Activated CD4-positive, alpha-beta memory T cell treated with anti-CD3 and anti-CD28 coated beads, Interleukin-2, amount 10 ng/mL, durations not matched to agents 7 days and 5 days (primary cell): ENCODE measurements around the gene CDKN1C. TPM values are rescaled to one million over a fixed set of nuclear protein-coding genes. Genes with fewer than 3 reads are reported as not detected.

ENCODE experiments used
- CTCF ChIA-PET: fragments of 350-600 bp; sonication (Branson Sonifier 250); formaldehyde crosslinking; loops from one replicate; lab custom pipeline; 2021; ENCODE audit warnings: antibody characterized with exemption, inconsistent platforms; lab: Charles Lee
- POLR2A ChIA-PET: fragments of 350-600 bp; sonication (Branson Sonifier 250); formaldehyde crosslinking; loops from one replicate; lab custom pipeline; 2021; ENCODE audit warnings: antibody characterized with exemption; lab: Charles Lee
- DNase-seq: peaks from one replicate; pipeline ENCODE4 v3.0.0-alpha.2; 2020
- H3K27ac Mint-ChIP-seq: one replicate; pipeline ENCODE4 v1.8.0; 2021; ENCODE audit warnings: mild to moderate bottlenecking, mixed read lengths
- H3K27me3 Mint-ChIP-seq: one replicate; pipeline ENCODE4 v1.8.0; 2021; ENCODE audit warnings: mixed read lengths
- H3K36me3 Mint-ChIP-seq: one replicate; pipeline ENCODE4 v1.8.0; 2021; ENCODE audit warnings: low read depth, mixed read lengths
- H3K4me1 Mint-ChIP-seq: one replicate; pipeline ENCODE4 v1.8.0; 2021; ENCODE audit warnings: mixed read lengths
- H3K4me3 Mint-ChIP-seq: one replicate; pipeline ENCODE4 v1.8.0; 2021; ENCODE audit warnings: mild to moderate bottlenecking, mixed read lengths
- H3K9me3 Mint-ChIP-seq: one replicate; pipeline ENCODE4 v1.8.0; 2021; ENCODE audit warnings: mixed read lengths
- total RNA-seq, 2 experiments: library from RNA; stranded (reverse); gene quantifications; one replicate each; pipeline ENCODE4 v1.2.3, GENCODE V29; 2021

CDKN1C gene
- under 1 TPM; 0.55 to 0.60 TPM for total RNA-seq

GRCh38 chr11:2885678-2886081 lies at the start of gene CDKN1C:
Gene CDKN1C, minus strand, starts transcription at chr11:2885775. Its CDS starts 319 bp downstream, at chr11:2885456.
- H3K27ac Mint-ChIP-seq, result no peak within 1 kb of the TSS
- ChIA-PET CTCF (interaction anchor here (10.9 kb wide), 1 partner anchor 352 kb away, joined by 216 read pairs; no protein-coding TSS in a partner anchor), POLR2A (interaction anchor here (1.2 to 2.2 kb wide), 3 partner anchors 17 to 353 kb away, joined by 3 to 8 read pairs (median 6); partner anchors contain the start of gene PHLDA2)
- H3K4me1 Mint-ChIP-seq, result peaks cover 11% of the 10 kb centered on the region
- H3K4me3 Mint-ChIP-seq, result peak within 1 kb of the TSS; percentile 84
- H3K9me3 Mint-ChIP-seq, result no peaks in the 10 kb centered on the region
- H3K27me3 Mint-ChIP-seq, result peaks cover 38% of the 10 kb centered on the region
- H3K36me3 Mint-ChIP-seq, result no peaks in the 10 kb centered on the region
- DNase-seq, result peak; percentile 84

- Mint-ChIP-seq H3K4me3 (no peak overlapping the region), H3K36me3 (peaks cover 24% of the 10 kb centered on the region), H3K27ac (no peak overlapping the region), H3K4me1 (peaks cover 29% of the 10 kb centered on the region), H3K9me3 (peaks cover 25% of the 10 kb centered on the region), H3K27me3 (peaks cover 5% of the 10 kb centered on the region)
- ChIA-PET CTCF (no interaction called here), POLR2A (interaction anchor here (0.8 to 1.7 kb wide), 5 partner anchors 8 to 160 kb away, joined by 3 to 8 read pairs (median 4); no protein-coding TSS in a partner anchor)
- DNase-seq, result no peak
Observed at GRCh38 chr11:2934611-2935239, 49.1 kb upstream of the CDKN1C start.

- no peak overlapping the region for H3K4me3 Mint-ChIP-seq
- peaks cover 21% of the 10 kb centered on the region for H3K9me3 Mint-ChIP-seq
- CTCF ChIA-PET, result interaction anchor here (1.1 to 1.5 kb wide), 3 partner anchors 11 to 401 kb away, joined by 3 to 7 read pairs (median 4); no protein-coding TSS in a partner anchor
- peaks cover 18% of the 10 kb centered on the region for H3K36me3 Mint-ChIP-seq
- DNase-seq, result no peak
- H3K4me1 Mint-ChIP-seq, result peaks cover 30% of the 10 kb centered on the region
- H3K27ac Mint-ChIP-seq, result peak overlapping the region; percentile 62
- POLR2A ChIA-PET, result interaction anchor here (0.8 to 1.7 kb wide), 8 partner anchors 8 to 159 kb away, joined by 3 to 8 read pairs (median 4); no protein-coding TSS in a partner anchor
- H3K27me3 Mint-ChIP-seq, result peaks cover 6% of the 10 kb centered on the region
Observed at GRCh38 chr11:2934021-2934550, 48.5 kb upstream of the CDKN1C start.

GRCh38 chr11:2933375-2934020 lies 47.9 kb upstream of the CDKN1C start:
- H3K4me3 Mint-ChIP-seq, result no peak overlapping the region
- peaks cover 12% of the 10 kb centered on the region for H3K36me3 Mint-ChIP-seq
- ChIA-PET CTCF (interaction anchor here (1.1 to 1.5 kb wide), 3 partner anchors 12 to 401 kb away, joined by 3 to 7 read pairs (median 4); no protein-coding TSS in a partner anchor), POLR2A (interaction anchor here (0.7 to 1.7 kb wide), 10 partner anchors 8 to 158 kb away, joined by 3 to 8 read pairs (median 4); partner anchors contain the start of gene NAP1L4)
- H3K9me3 Mint-ChIP-seq, result peaks cover 15% of the 10 kb centered on the region
- H3K27me3 Mint-ChIP-seq, result peaks cover 8% of the 10 kb centered on the region
- peaks cover 33% of the 10 kb centered on the region for H3K4me1 Mint-ChIP-seq
- DNase-seq, result peak; percentile 82
- peak overlapping the region; percentile 74 for H3K27ac Mint-ChIP-seq

GRCh38 chr11:2932850-2933251 lies 47.3 kb upstream of the CDKN1C start:
- ChIA-PET POLR2A (interaction anchor here (0.7 to 1.7 kb wide), 7 partner anchors 13 to 89 kb away, joined by 3 to 8 read pairs (median 4); partner anchors contain the start of gene NAP1L4), CTCF (interaction anchor here (1.3 to 1.5 kb wide), 2 partner anchors 13 to 40 kb away, joined by 3 to 7 read pairs; no protein-coding TSS in a partner anchor)
- H3K4me1 Mint-ChIP-seq, result peaks cover 39% of the 10 kb centered on the region
- no peak overlapping the region for H3K4me3 Mint-ChIP-seq
- peaks cover 15% of the 10 kb centered on the region for H3K27me3 Mint-ChIP-seq
- H3K9me3 Mint-ChIP-seq, result peaks cover 9% of the 10 kb centered on the region
- peak; percentile 57 for DNase-seq
- H3K36me3 Mint-ChIP-seq, result peaks cover 6% of the 10 kb centered on the region
- H3K27ac Mint-ChIP-seq, result peak overlapping the region; percentile 74

GRCh38 chr11:2931771-2932738 lies 46.5 kb upstream of the CDKN1C start:
- Mint-ChIP-seq H3K4me3 (no peak overlapping the region), H3K27me3 (peaks cover 22% of the 10 kb centered on the region), H3K36me3 (no peaks in the 10 kb centered on the region), H3K9me3 (peaks cover 2% of the 10 kb centered on the region), H3K4me1 (peaks cover 43% of the 10 kb centered on the region), H3K27ac (peak overlapping the region; percentile 74)
- no peak for DNase-seq
- ChIA-PET CTCF (interaction anchor here (3.7 kb wide), 1 partner anchor 40 kb away, joined by 41 read pairs; no protein-coding TSS in a partner anchor), POLR2A (interaction anchor here (1.2 to 3.9 kb wide), 4 partner anchors 14 to 90 kb away, joined by 3 to 22 read pairs (median 4); no protein-coding TSS in a partner anchor)

GRCh38 chr11:2931420-2931746 lies 45.8 kb upstream of the CDKN1C start:
- H3K9me3 Mint-ChIP-seq, result no peaks in the 10 kb centered on the region

GRCh38 chr11:2930704-2931419 lies 45.3 kb upstream of the CDKN1C start:
- peaks cover 22% of the 10 kb centered on the region for H3K27me3 Mint-ChIP-seq
- peaks cover 43% of the 10 kb centered on the region for H3K4me1 Mint-ChIP-seq
- POLR2A ChIA-PET, result interaction anchor here (1.3 to 3.9 kb wide), 6 partner anchors 8 to 46 kb away, joined by 3 to 22 read pairs (median 5); partner anchors contain the start of gene CDKN1C
- H3K9me3 Mint-ChIP-seq, result no peaks in the 10 kb centered on the region
- peak overlapping the region; percentile 73 for H3K4me3 Mint-ChIP-seq
- CTCF ChIA-PET, result interaction anchor here (0.9 to 3.7 kb wide), 10 partner anchors 10 to 398 kb away, joined by 3 to 41 read pairs (median 4); no protein-coding TSS in a partner anchor
- no peaks in the 10 kb centered on the region for H3K36me3 Mint-ChIP-seq
- peak overlapping the region; percentile 57 for H3K27ac Mint-ChIP-seq
- peak; percentile 66 for DNase-seq

More at GRCh38 chr11:2931420-2931746, 45.8 kb upstream of the CDKN1C start:
- DNase-seq, result no peak
- Mint-ChIP-seq H3K27ac (no peak overlapping the region), H3K4me1 (peaks cover 43% of the 10 kb centered on the region), H3K36me3 (no peaks in the 10 kb centered on the region), H3K4me3 (no peak overlapping the region), H3K27me3 (peaks cover 22% of the 10 kb centered on the region)
- ChIA-PET CTCF (interaction anchor here (3.7 kb wide), 1 partner anchor 39 kb away, joined by 41 read pairs; no protein-coding TSS in a partner anchor), POLR2A (interaction anchor here (1.3 to 3.9 kb wide), 3 partner anchors 14 to 39 kb away, joined by 3 to 22 read pairs (median 4); no protein-coding TSS in a partner anchor)

- CTCF ChIA-PET, result interaction anchor here (0.6 to 3.7 kb wide), 15 partner anchors 9 to 468 kb away, joined by 3 to 41 read pairs (median 4); no protein-coding TSS in a partner anchor
- DNase-seq, result peak; percentile 56
- POLR2A ChIA-PET, result interaction anchor here (1.0 to 3.9 kb wide), 10 partner anchors 9 to 230 kb away, joined by 3 to 22 read pairs (median 4); partner anchors contain the start of genes CDKN1C and KCNQ1OT1
- H3K9me3 Mint-ChIP-seq, result no peaks in the 10 kb centered on the region
- peaks cover 22% of the 10 kb centered on the region for H3K27me3 Mint-ChIP-seq
- H3K27ac Mint-ChIP-seq, result peak overlapping the region; percentile 57
- H3K4me3 Mint-ChIP-seq, result peak overlapping the region; percentile 73
- peaks cover 43% of the 10 kb centered on the region for H3K4me1 Mint-ChIP-seq
- no peaks in the 10 kb centered on the region for H3K36me3 Mint-ChIP-seq
Observed at GRCh38 chr11:2929950-2930703, 44.6 kb upstream of the CDKN1C start.

GRCh38 chr11:2929531-2929949 lies 44.0 kb upstream of the CDKN1C start:
- peak; percentile 61 for DNase-seq
- H3K4me3 Mint-ChIP-seq, result peak overlapping the region; percentile 67
- no peaks in the 10 kb centered on the region for H3K36me3 Mint-ChIP-seq
- H3K27ac Mint-ChIP-seq, result peak overlapping the region; percentile 18
- ChIA-PET CTCF (interaction anchor here (0.6 to 3.7 kb wide), 15 partner anchors 9 to 468 kb away, joined by 3 to 41 read pairs (median 4); no protein-coding TSS in a partner anchor), POLR2A (interaction anchor here (1.0 to 3.9 kb wide), 9 partner anchors 10 to 230 kb away, joined by 3 to 22 read pairs (median 4); partner anchors contain the start of genes CDKN1C and KCNQ1OT1)
- no peaks in the 10 kb centered on the region for H3K9me3 Mint-ChIP-seq
- peaks cover 22% of the 10 kb centered on the region for H3K27me3 Mint-ChIP-seq
- peaks cover 43% of the 10 kb centered on the region for H3K4me1 Mint-ChIP-seq
